ENCODE measurements around the gene PPM1N.
"Not testable (repeated sequence)": the region's sequence is repeated elsewhere in the genome, so short reads cannot be mapped to it uniquely, and the experiment has no call there.

The PPM1N gene

DNA sequence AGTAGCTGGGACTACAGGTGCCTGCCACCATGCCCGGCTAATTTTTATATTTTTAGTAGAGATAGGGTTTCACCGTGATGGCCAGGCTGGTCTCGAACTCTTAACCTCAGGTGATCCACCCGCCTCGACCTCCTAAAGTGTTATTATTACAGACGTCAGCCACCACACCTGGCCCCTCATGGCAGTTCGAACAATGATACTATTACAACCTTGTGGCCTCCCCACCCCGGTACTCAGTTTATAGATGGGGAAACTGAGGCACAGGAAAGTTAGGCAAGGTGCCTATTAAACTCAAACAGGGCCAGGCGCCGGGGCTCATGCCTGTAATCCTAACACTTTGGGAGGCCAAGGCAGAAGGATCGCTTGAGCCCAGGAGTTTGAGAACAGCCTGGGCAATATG, 12.1 kb downstream of the PPM1N start:
- not testable (repeated sequence) for DNase-seq

DNA sequence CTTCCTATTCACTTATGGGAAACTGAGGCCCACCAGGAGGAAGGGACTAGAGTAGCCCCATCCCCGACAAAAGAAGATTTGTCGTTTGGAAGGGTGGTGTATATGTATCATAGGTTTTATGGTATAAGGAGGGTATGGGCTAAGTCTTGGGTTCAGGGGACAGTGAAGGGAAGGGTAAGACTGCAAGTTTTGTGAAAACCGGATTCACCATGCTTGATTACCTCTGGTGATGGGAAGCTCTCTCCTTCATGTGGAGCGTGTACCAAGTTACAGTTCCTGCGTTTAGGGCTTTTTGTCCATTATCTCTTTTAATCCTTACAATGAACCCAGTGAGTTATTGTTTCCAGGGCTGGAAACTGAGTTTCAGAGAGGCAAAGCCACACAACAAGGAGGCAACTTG, 12.8 kb downstream of the PPM1N start:
- DNase-seq, result no peak

DNA sequence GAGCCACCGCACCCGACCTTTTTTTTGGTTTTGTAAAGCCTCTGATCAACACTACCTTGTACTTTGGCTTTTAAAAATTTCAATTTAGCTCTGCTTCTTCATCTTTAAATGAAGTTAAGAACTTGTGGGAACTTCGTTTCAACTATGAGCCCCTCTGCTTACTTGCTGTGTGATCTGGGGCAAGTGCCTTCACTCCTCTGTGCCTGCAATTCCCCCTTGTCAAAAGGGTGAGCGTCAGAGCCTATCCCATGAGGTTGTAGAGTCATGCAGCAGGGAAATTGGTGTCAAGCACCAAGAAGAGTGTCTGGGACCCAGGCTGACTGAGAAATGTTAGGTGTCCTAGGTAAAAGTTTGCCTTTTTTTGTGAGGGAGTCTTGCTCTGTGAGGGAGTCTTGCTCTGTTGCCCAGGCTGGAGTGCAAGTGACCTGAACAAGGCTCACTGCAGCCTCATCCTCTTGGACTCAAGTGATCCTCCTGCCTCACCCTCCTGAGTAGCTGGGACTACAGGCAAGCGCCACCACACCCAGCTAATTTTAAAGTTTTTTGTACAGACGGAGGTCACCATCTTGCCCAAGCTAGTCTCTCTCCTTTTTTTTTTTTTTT, 14.7 kb downstream of the PPM1N start:
- no peak for DNase-seq

DNA sequence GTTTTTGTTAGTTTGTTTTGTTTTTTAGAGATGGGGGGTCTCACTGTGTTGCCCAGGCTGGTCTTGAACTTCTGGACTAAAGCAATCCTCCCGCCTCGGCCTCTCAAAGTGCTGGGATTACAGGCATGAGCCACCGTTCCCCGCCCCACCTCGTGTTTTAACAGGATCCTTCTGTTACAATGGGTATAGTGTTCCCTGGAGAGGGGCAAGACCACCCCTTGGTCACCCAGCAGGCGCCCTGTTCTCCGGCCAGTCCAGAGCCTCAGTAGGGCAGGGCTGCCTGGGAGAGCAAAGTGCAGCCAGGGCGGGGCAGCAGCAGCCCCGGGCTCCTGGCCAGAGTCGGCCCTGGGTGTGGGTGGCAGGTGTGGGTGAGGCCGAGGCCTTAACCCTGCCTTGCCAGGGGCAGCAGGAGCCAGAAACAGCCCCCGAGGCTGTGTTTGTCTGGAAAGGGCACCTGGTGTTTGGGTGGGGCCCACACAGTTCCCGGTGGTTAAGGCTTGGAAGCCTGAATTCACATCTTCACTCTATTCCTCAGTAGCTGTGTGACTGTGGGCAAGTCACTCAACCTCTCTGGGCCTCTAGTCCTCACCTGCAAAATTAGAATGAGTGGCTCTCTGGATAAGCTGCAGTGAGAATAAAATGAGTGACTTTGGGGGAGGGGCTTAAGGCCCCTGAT, 16.3 kb downstream of the PPM1N start:
- DNase-seq, result no peak

DNA sequence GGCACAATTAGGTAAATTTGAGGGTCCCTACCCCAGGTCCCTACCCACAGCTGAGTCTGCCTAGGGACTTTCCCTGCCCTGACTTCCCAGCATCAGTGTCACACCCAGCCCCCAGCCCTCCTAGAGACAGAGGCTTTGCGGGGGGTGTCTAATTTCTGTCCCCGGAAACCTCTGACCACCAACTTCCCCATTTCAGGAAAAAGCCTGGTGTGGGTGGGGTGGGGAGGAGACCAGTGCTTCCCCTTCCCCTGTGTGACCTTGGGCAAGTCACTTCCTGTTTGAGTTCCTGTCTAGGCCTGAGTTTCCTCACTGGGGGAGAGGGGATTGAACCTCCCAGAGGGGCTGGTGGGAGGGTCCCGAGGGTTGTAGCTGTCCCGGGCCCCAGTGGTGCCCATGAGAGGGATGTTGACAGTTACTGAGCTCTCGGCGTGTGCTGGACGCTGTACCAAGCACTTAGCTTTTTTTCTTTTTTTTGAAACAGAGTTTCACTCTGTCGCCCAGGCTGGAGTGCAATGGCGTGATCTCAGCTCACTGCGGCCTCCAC, 16.9 kb downstream of the PPM1N start:
- DNase-seq, result no peak

DNA sequence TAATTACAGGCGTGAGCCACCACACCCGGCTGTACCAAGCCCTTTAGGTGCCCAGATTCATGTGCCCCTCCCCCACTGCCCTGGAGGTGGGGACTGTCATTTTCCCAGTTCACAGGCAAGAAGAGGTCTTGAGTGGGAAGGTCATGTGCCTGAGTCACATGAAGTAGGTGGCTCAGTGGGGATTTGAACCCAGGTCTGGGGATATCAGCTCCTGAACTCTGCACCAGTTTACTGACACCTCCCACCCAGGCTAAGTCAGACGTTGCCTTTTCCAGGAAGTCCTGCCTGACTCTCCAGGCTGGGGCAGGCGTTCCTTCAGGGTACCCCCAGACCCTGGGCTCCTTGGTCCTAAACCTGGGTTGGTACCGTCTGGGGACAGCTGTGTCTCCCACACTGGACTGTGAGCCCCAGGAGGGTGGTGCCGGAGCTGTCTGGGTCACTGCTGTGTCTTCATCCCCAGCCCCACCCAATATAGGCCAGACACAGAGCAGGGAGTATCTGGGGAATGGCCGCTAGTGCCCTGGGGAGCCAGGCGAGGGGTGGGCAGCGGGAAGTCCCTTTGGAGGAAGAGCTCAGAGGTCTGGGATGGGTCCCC, 17.7 kb downstream of the PPM1N start:
- DNase-seq, result no peak

DNA sequence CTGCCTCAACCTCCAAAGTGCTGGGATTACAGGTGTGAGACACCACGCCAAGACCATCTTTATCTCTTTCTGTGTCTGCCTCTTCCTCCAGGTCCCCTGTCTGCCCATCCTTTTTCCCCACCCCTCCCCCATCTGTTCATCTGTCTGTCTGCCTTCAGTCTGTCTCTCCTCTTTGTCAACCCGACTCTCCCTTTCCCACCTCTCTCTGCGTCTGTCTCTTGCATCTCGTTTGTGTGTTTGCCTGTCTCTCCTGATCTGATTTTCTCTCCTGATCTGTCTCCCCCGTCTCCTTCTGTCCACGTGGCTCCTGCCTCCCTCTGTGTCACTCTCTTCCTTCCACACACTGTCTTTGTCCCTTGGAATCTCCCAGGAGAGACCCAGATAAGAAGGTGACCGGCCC, 19.0 kb downstream of the PPM1N start:
- no peak for DNase-seq

DNA sequence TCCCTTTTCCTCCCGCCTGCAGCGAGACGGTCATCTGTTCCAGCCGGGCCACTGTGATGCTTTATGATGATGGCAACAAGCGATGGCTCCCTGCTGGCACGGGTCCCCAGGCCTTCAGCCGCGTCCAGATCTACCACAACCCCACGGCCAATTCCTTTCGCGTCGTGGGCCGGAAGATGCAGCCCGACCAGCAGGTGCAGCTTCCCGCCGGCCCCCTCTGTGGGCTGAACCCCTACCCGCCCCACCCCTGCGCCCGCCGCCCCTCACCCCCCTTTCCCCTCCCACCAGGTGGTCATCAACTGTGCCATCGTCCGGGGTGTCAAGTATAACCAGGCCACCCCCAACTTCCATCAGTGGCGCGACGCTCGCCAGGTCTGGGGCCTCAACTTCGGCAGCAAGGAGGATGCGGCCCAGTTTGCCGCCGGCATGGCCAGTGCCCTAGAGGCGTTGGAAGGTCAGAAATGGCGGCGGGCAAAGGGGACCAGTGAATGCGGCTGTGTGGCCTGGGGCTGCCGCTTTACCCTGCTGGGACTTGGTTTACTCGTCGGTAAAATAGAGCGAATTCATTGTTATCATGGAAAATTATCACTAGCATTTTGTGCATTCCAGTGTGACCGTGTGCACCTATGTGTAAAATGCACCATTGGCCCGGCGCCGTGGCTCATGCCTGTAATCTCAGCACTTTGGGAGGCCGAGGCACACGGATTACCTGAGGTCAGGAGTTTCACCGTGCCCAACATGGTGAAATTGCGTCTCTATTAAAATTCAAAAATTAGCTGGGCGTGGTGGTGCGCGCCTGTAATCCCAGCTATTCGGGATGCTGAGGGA, 19.6 kb downstream of the PPM1N start:
- DNase-seq, result no peak

DNA sequence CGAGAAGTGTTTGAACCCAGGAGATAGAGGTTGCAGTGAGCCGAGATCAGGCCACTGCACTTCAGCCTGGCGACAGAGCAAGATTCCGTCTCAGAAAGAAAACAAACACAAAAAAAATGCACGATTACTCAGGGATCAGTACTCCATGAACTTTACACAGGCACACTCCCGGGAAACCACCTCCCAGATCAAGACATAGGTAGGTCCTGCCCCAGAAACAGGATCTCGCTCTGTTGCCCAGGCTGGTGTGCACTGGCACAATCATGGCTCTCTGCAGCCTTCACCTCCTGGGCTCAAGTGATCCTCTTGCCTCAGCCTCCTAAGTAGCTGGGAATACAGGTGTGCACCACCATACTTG, 20.2 kb downstream of the PPM1N start:
- no peak for DNase-seq

DNA sequence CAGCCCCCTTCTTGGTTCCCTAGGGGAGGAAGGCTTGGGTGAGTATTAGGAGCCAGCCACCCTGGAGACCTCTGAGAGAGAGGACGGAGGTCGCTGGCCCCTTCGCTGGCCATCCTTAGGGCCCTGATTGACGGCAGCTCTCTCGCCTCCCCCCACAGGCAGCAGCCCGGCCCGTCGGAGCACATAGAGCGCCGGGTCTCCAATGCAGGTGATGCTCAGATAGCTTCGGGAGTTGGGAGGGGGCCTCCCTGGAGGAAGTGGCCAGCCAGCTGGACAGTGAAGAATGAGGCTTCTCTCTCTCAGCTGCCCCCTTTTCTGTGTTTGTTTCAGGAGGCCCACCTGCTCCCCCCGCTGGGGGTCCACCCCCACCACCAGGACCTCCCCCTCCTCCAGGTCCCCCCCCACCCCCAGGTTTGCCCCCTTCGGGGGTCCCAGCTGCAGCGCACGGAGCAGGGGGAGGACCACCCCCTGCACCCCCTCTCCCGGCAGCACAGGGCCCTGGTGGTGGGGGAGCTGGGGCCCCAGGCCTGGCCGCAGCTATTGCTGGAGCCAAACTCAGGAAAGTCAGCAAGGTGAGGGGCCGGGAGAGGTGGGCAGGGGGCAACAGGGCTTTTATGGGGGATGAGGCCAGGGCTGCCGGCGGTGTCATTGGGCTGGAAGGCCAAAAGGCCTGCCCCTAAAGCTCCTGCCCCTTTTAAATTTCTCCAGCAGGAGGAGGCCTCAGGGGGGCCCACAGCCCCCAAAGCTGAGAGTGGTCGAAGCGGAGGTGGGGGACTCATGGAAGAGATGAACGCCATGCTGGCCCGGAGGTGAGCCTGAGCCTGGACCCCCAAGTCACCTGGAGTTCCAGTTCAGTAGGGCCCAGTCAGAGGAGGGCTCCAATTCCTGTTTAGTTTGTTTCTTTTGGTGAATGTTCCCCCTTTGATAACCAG, 24.0 kb downstream of the PPM1N start:
- DNase-seq, result no peak

DNA sequence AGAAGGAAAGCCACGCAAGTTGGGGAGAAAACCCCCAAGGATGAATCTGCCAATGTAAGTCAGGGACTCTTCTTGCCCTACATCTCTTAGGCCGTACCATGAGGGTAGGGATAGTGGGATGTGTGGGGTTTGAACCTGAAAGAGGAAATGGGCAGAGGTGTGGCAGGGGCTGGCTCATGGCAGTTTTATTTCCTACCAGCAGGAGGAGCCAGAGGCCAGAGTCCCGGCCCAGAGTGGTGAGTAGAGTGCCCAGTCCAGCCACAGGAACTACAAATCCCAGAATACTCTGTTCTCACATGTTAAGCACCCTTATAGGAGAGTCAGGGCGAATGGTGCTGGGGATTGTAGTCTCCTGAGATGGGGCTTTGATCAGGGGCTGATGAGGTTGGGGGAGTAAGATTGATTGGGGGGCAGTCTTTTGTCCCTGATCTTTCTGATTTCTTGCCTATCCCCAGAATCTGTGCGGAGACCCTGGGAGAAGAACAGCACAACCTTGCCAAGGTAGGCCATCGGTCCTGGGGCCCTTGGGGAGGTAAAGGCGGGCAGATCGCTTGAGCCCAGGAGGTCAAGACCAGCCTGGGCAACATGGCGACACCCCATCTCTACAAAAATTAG, 25.5 kb downstream of the PPM1N start:
- DNase-seq, result peak; percentile 22

DNA sequence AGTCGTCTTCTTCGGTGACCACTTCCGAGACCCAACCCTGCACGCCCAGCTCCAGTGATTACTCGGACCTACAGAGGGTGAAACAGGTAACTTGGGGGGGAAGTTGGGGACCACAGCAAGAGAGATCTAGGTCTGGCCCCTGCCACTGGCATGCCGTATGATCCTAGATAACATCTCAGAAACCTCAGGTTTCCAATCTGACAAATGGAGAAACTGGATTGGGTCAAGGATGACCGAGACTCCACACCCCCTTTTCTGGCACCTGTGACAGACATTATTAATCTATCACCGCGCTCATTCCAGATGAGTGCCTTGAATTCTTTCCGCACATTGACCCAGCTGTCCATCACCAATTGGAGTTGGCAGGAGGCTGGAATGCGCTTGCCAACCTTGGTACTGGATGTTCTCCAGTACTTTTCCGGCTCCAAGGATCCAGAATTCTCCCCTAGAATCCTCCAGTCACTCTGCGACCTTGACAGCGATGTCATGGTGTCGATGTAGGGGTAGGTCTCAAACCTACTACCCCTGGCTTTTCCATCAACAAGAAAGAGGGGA, 26.4 kb downstream of the PPM1N start:
- DNase-seq, result no peak

DNA sequence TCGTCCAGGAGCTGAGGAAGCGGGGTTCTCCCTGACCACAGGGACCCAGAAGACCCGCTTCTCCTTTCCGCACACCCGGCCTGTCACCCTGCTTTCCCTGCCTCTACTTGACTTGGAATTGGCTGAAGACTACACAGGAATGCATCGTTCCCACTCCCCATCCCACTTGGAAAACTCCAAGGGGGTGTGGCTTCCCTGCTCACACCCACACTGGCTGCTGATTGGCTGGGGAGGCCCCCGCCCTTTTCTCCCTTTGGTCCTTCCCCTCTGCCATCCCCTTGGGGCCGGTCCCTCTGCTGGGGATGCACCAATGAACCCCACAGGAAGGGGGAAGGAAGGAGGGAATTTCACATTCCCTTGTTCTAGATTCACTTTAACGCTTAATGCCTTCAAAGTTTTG, 27.9 kb downstream of the PPM1N start:
- DNase-seq, result no peak

DNA sequence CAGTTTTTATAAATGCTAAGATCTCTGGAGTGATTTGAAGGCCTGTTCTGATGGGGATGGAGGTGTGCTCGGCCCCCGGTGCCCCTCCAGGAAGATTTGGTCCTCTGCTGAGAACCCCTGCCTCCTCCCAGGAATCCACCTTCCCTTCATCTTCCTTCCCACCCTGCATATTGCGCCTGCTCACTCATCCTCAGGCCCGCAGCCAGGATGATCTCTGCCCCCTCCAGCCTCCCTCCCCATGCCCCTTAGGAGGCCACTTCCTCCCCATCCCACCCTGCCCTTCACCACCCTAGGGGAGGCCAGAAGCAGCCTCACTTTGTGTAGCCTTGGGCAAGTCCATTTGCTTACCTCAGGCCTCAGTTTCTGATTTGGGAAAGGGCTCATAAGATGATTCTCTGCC, 28.7 kb downstream of the PPM1N start:
- no peak for DNase-seq

DNA sequence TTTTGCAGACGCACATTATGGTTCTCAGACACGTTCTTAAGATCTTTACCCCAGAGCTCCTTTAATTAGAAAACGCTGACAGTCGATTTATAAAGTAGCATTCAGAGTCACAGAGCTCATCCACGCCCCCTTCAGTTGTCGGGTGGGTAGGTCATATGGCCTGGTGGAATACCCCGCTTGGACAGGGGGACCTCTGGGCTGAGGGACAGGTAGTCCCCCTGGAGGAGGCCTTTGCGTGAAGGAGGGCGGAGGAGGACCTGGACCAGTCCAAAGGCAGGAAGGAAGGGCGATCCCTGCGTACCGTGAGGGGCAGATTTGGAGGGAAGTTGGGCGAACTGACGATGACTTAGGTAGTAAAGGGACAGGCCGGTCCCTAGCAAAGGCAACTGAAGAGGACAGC, 29.5 kb downstream of the PPM1N start:
- no peak for DNase-seq

DNA sequence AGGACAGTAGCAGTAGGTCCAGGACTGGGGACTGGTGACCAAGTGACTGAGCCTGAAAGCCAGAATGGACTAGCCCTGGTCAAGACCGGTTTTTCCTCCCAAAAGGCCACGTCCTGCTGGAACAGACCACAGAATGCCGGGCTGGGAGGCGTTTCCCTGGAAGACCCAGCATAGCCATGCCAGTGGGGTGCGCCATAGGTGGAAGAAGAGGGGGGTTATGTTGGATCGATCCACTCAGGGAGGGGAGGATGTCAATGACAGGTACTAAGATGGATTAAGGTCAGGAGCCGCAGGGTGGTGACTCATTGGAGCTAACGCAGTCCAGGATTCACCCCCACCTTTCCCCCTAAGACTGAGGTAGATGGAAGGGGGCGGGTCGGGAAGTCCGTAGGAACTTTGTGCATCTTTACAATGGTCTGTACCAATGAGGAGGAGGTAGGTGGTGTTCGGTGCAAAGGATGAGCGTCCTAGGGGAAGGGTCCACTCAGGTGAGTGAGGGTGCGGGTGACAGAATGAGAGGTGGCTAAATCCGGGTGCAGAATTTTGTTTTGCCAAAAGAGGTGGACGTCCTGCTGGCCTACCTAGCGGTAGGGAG, 30.0 kb downstream of the PPM1N start:
- DNase-seq, result no peak

DNA sequence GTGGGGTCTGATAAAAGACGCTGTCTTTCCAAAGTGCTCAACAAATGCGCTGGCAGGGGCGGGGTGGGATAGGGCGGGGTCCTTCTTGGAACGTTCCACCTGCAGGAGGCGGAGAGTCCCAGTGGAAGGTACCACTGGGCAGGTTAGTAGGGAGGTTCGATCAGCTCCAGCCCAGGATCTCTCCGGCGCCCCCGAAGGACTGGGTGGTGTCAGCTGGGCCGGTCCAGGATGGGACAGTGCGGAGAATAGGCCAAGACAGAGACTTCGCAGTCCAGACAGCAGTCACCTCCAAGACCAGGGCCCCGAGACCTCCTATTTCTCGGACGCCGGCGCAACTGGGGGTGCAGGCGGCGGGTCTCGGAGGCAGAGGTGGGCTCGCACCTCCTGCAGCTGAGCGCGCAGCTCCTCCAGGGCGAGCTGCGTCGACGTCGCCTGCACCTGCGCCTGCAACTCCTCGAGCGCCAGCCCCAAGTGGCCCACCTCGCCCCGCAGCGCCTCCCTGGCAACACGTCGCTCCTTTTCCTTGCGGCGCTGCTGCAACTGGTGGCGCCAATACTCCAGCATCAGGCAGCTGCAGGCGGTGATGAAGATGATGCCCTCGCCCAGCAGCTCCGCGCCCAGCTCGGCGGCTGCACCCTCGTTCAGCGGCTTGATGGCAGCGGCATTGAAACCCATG, 30.6 kb downstream of the PPM1N start:
- no peak for DNase-seq

DNA sequence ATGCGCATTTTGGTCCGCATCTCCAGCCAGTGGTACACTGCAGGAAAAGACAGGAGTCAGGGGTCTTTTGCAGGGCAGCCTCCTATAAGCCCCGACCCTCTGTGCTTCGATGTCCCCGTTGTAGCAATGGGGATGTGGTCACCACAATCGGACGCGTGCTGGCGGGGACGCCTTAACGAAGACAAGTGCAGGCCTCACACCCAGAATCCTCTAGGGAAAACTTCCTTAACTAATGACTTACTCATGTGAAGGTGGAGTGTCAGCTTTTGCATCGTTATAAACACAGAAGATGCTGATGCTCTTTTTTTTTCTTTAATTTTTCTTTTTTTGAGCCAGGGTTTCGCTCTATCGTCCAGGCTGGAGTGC, 31.2 kb downstream of the PPM1N start:
- no peak for DNase-seq

DNA sequence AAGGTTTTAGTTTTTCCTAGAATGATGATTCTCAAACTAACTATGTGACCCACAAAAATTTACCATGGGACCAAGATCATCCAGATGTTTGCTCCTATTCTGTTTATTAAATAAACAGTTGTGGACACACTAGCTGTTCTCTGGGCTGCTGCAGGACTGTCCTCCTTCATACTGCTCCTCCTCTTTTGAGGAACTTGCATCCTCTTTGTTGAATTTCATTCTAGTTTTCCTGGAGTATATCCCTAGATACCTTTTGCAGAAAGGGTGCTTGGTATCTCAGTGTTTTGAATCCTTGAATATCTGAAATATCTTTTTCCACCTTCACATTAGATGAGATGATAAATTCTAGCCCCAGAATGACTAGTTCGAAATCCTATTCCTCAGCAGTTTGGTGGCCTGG, 33.1 kb downstream of the PPM1N start:
- no peak for DNase-seq

DNA sequence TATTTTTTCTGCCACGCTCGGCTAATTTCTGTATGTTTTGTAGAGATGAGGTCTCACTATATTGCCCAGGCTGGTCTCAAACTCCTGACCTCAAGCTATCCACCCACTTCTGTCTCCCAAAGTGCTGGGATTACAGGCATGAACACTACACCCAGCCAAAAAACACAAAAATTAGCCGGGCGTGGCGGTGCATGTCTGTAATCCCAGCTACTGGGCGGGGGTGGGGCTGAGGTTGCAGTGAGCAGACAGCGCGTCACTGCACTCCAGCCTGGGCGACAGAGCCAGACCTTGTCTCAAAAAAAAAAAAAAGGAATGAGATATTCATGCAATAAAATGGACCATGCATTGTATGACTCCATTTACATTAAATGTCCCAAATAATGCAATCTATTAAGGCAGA, 41.2 kb downstream of the PPM1N start:
- DNase-seq, result no peak

DNA sequence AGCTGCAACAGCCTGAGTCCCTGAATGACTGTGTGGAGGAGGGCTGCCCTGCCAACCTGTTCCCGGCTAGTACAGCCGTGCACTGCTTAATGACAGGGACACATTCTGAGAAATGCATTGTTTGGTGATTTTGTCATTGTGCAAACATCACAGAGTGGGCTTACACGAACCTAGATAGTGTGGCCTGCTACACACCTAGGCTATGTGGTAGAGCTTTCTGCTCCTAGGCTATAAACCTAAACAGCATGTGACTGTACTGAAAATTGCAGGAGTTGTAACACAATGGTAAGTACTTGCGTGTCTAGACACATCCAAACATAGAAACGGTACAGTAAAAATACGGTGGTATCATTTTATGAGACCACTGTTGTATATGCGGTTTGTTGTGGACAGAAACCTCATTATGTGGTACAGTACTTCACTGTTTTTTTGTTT, 44.0 kb downstream of the PPM1N start:
- DNase-seq, result no peak

Measured in GOT3 (cell line).